NCI-H146 treated with DMSO at 0.1 percent for 48 hours (cell line): Measurements from ENCODE around the gene KLHDC10.
"Not testable (repeated sequence)": the region's sequence is repeated elsewhere in the genome, so short reads cannot be mapped to it uniquely, and the experiment has no call there.

Experiments used
- DNase-seq: peaks from one replicate; lab custom pipeline; 2025; ENCODE audit not compliant: unreplicated experiment; lab: John Stamatoyannopoulos, UW

Gene KLHDC10

GRCh38 chr7:130114776-130115175 is 44.4 kb downstream of the KLHDC10 start:
- no peak for DNase-seq

- no peak for DNase-seq
Observed at GRCh38 chr7:130118294-130118693, 48.0 kb downstream of the KLHDC10 start.

GRCh38 chr7:130118801-130119200 is 48.5 kb downstream of the KLHDC10 start:
- no peak for DNase-seq

- no peak for DNase-seq
Observed at GRCh38 chr7:130123501-130123900, 53.2 kb downstream of the KLHDC10 start.

GRCh38 chr7:130124711-130125110 is 54.4 kb downstream of the KLHDC10 start:
- no peak for DNase-seq

- not testable (repeated sequence) for DNase-seq
Observed at GRCh38 chr7:130126840-130127239, 56.5 kb downstream of the KLHDC10 start.

GRCh38 chr7:130127404-130127803 is 57.1 kb downstream of the KLHDC10 start:
- DNase-seq: no peak

GRCh38 chr7:130127821-130128317 is 57.5 kb downstream of the KLHDC10 start:
- DNase-seq: no peak

GRCh38 chr7:130129011-130129411 is 58.7 kb downstream of the KLHDC10 start:
- no peak for DNase-seq

- DNase-seq: no peak
Observed at GRCh38 chr7:130131191-130131834, 61.0 kb downstream of the KLHDC10 start.

GRCh38 chr7:130131964-130132875 is 61.9 kb downstream of the KLHDC10 start:
- DNase-seq: no peak

GRCh38 chr7:130133029-130133782 is 62.9 kb downstream of the KLHDC10 start:
- DNase-seq: no peak

GRCh38 chr7:130134106-130134636 is 63.8 kb downstream of the KLHDC10 start:
- DNase-seq: peak; percentile 97

GRCh38 chr7:130134726-130135125 is 64.4 kb downstream of the KLHDC10 start:
- DNase-seq: no peak

- no peak for DNase-seq
Observed at GRCh38 chr7:130135208-130136205, 65.2 kb downstream of the KLHDC10 start.

- DNase-seq: no peak
Observed at GRCh38 chr7:130136579-130137167, 66.3 kb downstream of the KLHDC10 start.

- DNase-seq: no peak
Observed at GRCh38 chr7:130137207-130137606, 66.9 kb downstream of the KLHDC10 start.

GRCh38 chr7:130139193-130139960 is 69.0 kb downstream of the KLHDC10 start:
- no peak for DNase-seq
